Osteoblast (primary cell): ENCODE results near the gene PRKCA. TPM values are rescaled to one million over a fixed set of nuclear protein-coding genes. Genes with fewer than 3 reads are reported as not detected.
A peak's percentile ranks its signal among the peaks of the same experiment; 100 is the strongest.

Source experiments
- DNase-seq: peaks from one replicate; pipeline ENCODE4 v3.0.0; 2011; ENCODE audit warnings: low spot score, mixed read lengths; ENCODE audit not compliant: insufficient read length; ENCODE audit errors: missing footprints
- H2AFZ ChIP-seq: 2 replicates; pipeline ENCODE4 v1.6.0; 2011; ENCODE audit warnings: mild to moderate bottlenecking, low read length
- H3K27ac ChIP-seq: 2 replicates; pipeline ENCODE4 v1.5.1; 2011; ENCODE audit warnings: mild to moderate bottlenecking, low read depth, low read length, moderate library complexity
- H3K27me3 ChIP-seq: 2 replicates; pipeline ENCODE4 v1.6.0; 2012; ENCODE audit warnings: mild to moderate bottlenecking, control low read depth, inconsistent platforms, low read length, moderate library complexity; ENCODE audit not compliant: insufficient read depth
- H3K36me3 ChIP-seq: 2 replicates; pipeline ENCODE4 v1.5.1; 2011; ENCODE audit warnings: mild to moderate bottlenecking, low read length, control low read depth, moderate library complexity; ENCODE audit not compliant: insufficient read depth
- H3K4me1 ChIP-seq: 2 replicates; pipeline ENCODE4 v1.5.1; 2011; ENCODE audit warnings: mild to moderate bottlenecking, low read length, control low read depth, moderate library complexity; ENCODE audit not compliant: insufficient read depth
- H3K4me2 ChIP-seq: 2 replicates; pipeline ENCODE4 v1.6.0; 2011; ENCODE audit warnings: mild to moderate bottlenecking, low read length; ENCODE audit not compliant: insufficient read depth
- H3K4me3 ChIP-seq: fragments of 200-600 bp; sonication (generic); 3 replicates; pipeline ENCODE4 v1.5.1; 2012; ENCODE audit warnings: mild to moderate bottlenecking, low read length, inconsistent platforms; ENCODE audit not compliant: insufficient read depth
- H3K79me2 ChIP-seq: 2 replicates; pipeline ENCODE4 v1.6.0; 2012; ENCODE audit warnings: mild to moderate bottlenecking, low read length, control low read depth, inconsistent platforms; ENCODE audit not compliant: insufficient read depth
- H3K9me3 ChIP-seq: 2 replicates; pipeline ENCODE4 v1.5.1; 2011; ENCODE audit warnings: low read depth, low read length, control low read depth
- H4K20me1 ChIP-seq: 2 replicates; pipeline ENCODE4 v1.6.0; 2012; ENCODE audit warnings: mild to moderate bottlenecking, low read length, control low read depth; ENCODE audit not compliant: insufficient read depth
- total RNA-seq: library from RNA; depleted of rRNA; stranded (reverse); fragments of >200 nt; gene quantifications from 2 replicates; pipeline ENCODE4 v1.2.3, GENCODE V29; 2012
- TF ChIP-seq, protein P1 (sequence below): IDR thresholded peaks from 2 replicates; pipeline ENCODE4 v1.5.1; 2011; ENCODE audit warnings: mild to moderate bottlenecking, low read depth, low read length, moderate library complexity; ENCODE audit errors: extremely low read depth

Gene PRKCA
- total RNA-seq, 1 donor, result 46.0 TPM

DNA sequence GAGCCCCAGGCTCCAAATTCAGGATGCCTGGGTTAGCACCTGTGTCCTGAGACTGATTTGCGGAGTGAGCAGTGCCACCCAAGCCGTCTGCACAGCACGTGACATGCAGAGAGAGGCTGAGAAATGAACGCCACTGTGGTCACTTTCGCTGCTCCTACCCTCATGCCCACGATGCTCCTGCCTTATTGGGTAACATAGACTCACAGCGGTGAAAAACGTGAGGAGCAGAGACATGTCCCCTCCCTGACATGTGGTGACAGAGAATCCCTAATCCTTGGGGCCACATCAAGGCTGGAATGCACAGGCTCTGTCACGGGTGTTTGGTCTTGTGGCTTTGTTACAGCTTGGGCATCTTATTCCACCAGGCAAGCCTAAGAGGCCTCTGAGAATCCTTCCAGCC lies 480.4 kb downstream of the PRKCA start:
- Histone ChIP-seq H3K36me3 (peaks cover 31% of the 10 kb centered on the region), H3K27ac (no peak overlapping the region), H3K9me3 (no peaks in the 10 kb centered on the region), H3K4me2 (no peak overlapping the region), H3K27me3 (no peaks in the 10 kb centered on the region), H4K20me1 (peaks cover 4% of the 10 kb centered on the region), H3K79me2 (no peaks in the 10 kb centered on the region), H2AFZ (no peak overlapping the region), H3K4me3 (no peak overlapping the region), H3K4me1 (no peaks in the 10 kb centered on the region)
- peak; percentile 17 for DNase-seq
- TF ChIP-seq, protein P1, sequence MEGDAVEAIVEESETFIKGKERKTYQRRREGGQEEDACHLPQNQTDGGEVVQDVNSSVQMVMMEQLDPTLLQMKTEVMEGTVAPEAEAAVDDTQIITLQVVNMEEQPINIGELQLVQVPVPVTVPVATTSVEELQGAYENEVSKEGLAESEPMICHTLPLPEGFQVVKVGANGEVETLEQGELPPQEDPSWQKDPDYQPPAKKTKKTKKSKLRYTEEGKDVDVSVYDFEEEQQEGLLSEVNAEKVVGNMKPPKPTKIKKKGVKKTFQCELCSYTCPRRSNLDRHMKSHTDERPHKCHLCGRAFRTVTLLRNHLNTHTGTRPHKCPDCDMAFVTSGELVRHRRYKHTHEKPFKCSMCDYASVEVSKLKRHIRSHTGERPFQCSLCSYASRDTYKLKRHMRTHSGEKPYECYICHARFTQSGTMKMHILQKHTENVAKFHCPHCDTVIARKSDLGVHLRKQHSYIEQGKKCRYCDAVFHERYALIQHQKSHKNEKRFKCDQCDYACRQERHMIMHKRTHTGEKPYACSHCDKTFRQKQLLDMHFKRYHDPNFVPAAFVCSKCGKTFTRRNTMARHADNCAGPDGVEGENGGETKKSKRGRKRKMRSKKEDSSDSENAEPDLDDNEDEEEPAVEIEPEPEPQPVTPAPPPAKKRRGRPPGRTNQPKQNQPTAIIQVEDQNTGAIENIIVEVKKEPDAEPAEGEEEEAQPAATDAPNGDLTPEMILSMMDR, result no peak

DNA sequence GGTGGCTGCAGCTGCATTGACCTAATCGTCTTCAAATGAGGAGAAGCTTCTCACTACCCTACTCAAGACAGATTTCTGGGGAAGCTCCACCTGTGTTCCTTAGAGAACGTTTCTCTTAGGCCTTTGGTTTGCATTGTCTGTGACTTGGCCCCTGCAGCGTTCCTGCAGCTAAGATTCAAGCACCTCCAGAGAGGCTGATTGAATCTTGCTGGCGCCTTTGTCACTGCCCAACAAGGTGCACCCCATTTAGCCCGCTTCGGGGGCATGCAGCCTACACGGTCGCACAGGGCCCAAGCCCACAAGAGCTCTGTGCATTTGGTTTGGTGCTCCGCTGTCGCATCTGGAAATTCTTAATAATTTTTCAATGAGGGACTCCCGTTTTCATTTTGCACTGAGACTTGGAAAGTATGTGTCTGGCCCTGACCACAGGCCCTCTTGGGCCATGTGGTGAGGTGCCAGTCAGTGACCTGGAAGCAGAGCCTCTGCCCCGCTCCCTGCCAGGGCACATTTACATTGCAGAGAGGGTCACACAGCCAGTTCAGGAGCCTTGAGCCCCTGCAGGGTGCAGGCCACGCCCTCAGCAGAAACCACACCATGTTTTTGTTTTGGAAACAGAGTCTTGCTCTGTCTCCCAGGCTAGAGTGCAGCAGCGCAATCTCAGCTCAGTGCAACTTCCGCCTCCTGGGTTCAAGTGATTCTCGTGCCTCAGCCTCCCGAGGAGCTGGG lies 481.4 kb downstream of the PRKCA start:
- Histone ChIP-seq H3K36me3 (peaks cover 39% of the 10 kb centered on the region), H4K20me1 (peaks cover 6% of the 10 kb centered on the region), H2AFZ (no peak overlapping the region), H3K4me2 (no peak overlapping the region), H3K4me3 (no peak overlapping the region), H3K79me2 (no peaks in the 10 kb centered on the region), H3K27ac (no peak overlapping the region), H3K4me1 (no peaks in the 10 kb centered on the region), H3K27me3 (no peaks in the 10 kb centered on the region), H3K9me3 (no peaks in the 10 kb centered on the region)
- TF ChIP-seq, protein P1, result no peak
- peak; percentile 26 for DNase-seq

DNA sequence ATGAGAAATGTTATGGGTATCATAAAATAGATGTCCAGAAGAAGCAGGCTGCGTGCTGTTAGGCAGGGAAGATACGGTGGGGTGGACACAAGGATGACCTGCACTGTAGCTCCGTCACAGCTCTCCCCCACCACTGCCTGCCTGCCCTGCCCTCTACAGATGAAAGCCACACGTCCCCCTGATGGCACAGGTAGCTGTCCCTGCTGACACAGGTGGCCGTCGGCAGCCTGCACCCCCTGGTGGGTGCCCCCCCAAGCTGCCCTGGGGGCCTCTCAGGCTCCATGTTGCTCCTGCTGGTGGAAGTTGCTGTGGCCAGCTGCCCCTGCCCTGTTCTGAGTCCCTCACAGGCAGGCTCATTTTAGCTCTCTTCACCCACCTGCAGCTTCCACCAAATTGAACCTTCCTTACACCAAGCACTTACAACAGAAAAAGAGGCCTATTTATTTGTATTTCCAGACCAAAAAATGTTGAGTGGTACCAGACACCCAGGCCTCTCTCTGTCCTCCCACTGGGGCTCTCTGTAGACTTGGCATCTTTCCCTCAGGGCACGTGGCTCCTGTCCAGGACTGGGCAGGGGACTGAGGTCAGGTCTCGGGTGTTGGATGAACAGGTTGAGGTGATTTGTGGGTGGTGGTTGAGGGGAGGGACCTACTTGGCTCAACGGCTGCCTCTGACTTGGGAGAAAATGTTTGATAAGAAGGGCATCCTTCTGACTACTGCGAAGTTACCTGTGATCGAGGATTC lies 482.4 kb downstream of the PRKCA start:
- peak; percentile 35 for DNase-seq
- H3K9me3 ChIP-seq, result no peaks in the 10 kb centered on the region
- no peaks in the 10 kb centered on the region for H3K27me3 ChIP-seq
- peaks cover 9% of the 10 kb centered on the region for H4K20me1 ChIP-seq
- H3K36me3 ChIP-seq, result peaks cover 39% of the 10 kb centered on the region
- H3K27ac ChIP-seq, result no peak overlapping the region
- no peak overlapping the region for H2AFZ ChIP-seq
- H3K79me2 ChIP-seq, result no peaks in the 10 kb centered on the region
- H3K4me2 ChIP-seq, result no peak overlapping the region
- TF ChIP-seq, protein P1, result no peak
- H3K4me3 ChIP-seq, result no peak overlapping the region
- H3K4me1 ChIP-seq, result peaks cover under 1% of the 10 kb centered on the region

- Histone ChIP-seq H3K27ac (no peak overlapping the region), H3K27me3 (no peaks in the 10 kb centered on the region), H3K4me1 (peaks cover 3% of the 10 kb centered on the region), H3K79me2 (no peaks in the 10 kb centered on the region), H3K36me3 (peaks cover 35% of the 10 kb centered on the region), H3K4me2 (no peak overlapping the region), H3K9me3 (no peaks in the 10 kb centered on the region), H2AFZ (no peak overlapping the region), H4K20me1 (peaks cover 10% of the 10 kb centered on the region), H3K4me3 (no peak overlapping the region)
- TF ChIP-seq, protein P1, result no peak
- DNase-seq, result no peak
Observed at GRCh38 chr17:66786107-66786506, 483.7 kb downstream of the PRKCA start.
